Ishikawa (cell line): ENCODE measurements around the gene COG5.

ENCODE experiments used
- CREB1 ChIP-seq: IDR thresholded peaks from 2 replicates; pipeline ENCODE4 v1.6.1; 2012; ENCODE audit warnings: low read depth
- NFIC ChIP-seq: IDR thresholded peaks from 2 replicates; pipeline ENCODE4 v1.6.1; 2012
- RAD21 ChIP-seq: IDR thresholded peaks from 2 replicates; pipeline ENCODE4 v1.6.1; 2012; ENCODE audit warnings: low read depth
- TF ChIP-seq, protein P1 (sequence below): IDR thresholded peaks from 2 replicates; pipeline ENCODE4 v1.6.1; 2012

Gene COG5

GRCh38 chr7:107152011-107152410 lies 411.7 kb downstream of the COG5 start:
- TF ChIP-seq RAD21 (0 out of 2 replicates have a peak, but pooled peaks have one; percentile 6), NFIC (no peak), CREB1 (no peak)
- TF ChIP-seq, protein P1, sequence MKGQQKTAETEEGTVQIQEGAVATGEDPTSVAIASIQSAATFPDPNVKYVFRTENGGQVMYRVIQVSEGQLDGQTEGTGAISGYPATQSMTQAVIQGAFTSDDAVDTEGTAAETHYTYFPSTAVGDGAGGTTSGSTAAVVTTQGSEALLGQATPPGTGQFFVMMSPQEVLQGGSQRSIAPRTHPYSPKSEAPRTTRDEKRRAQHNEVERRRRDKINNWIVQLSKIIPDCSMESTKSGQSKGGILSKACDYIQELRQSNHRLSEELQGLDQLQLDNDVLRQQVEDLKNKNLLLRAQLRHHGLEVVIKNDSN, result no peak
